HFFc6 (cell line): Measurements from ENCODE around the gene NOTUM. TPM values are rescaled to one million over a fixed set of nuclear protein-coding genes. Genes with fewer than 3 reads are reported as not detected.
"Not testable (repeated sequence)": the region's sequence is repeated elsewhere in the genome, so short reads cannot be mapped to it uniquely, and the experiment has no call there.

Experiments
- DNase-seq: peaks from one replicate; pipeline ENCODE4 v3.0.0-alpha.2; 2018
- H3K27ac Mint-ChIP-seq: 2 replicates; pipeline ENCODE4 v1.8.0; 2020; ENCODE audit warnings: mild to moderate bottlenecking, mixed read lengths
- H3K27me3 Mint-ChIP-seq: 2 replicates; pipeline ENCODE4 v1.8.0; 2021; ENCODE audit warnings: mild to moderate bottlenecking, moderate library complexity, mixed read lengths; ENCODE audit not compliant: insufficient read depth
- H3K36me3 Mint-ChIP-seq: 2 replicates; pipeline ENCODE4 v1.8.0; 2021; ENCODE audit warnings: low read depth, mixed read lengths
- H3K4me1 Mint-ChIP-seq: 2 replicates; pipeline ENCODE4 v1.8.0; 2020; ENCODE audit warnings: low read depth, mixed read lengths
- H3K4me3 Mint-ChIP-seq: 2 replicates; pipeline ENCODE4 v1.8.0; 2020; ENCODE audit warnings: mild to moderate bottlenecking, moderate library complexity, mixed read lengths
- H3K9me3 Mint-ChIP-seq: 2 replicates; pipeline ENCODE4 v1.8.0; 2020; ENCODE audit warnings: mild to moderate bottlenecking, mixed read lengths
- total RNA-seq, 6 experiments: library from RNA; stranded (reverse); fragmentation: NEBNext Ultra II Directional; extraction: Animal tissue kit (Norgen Biotek cat#: 25700); gene quantifications; 2 replicates in 1 of 6; 3 replicates in 5 of 6; pipeline ENCODE4 v1.2.3, GENCODE V29; 2021
- TF ChIP-seq, protein P1 (sequence below): fragments of 200-600 bp; sonication (generic); IDR thresholded peaks from 2 replicates; pipeline ENCODE4 v1.5.0; 2021; ENCODE audit warnings: antibody characterized with exemption, mild to moderate bottlenecking

NOTUM gene
- total RNA-seq, 6 experiments from 2014 or later = 0.10 to 0.14 TPM; not detected in 4

DNA sequence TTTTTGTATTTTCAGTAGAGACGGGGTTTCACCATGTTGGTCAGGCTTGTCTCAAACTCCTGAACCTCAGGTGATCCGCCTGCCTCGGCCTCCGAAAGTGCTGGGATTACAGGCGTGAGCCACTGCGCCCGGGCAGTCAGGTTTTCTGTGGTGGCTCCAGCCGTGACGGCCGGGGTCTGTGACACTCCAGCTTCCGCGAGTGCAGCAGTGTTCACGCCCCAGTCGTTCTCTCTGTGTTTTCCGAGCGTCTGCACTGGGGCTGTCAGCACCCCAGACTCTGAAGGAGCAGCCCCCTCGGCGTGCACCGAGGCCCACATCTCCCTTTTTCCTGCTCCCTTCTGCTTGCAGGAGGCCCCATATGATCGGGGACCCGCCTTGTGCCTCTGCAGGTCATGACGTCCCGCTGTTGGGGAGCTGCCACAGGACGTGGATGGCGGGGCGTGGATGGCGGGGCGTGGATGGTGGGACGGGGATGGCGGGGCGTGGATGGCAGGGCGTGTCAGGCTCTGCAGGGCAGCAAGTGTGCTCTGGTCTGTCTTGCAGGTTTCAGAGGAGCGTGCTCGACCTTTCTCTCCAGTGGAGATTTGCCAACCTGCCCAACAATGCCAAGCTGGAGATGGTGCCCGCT is 22.1 kb upstream of the NOTUM start:
- peaks cover 4% of the 10 kb centered on the region; the same call in 1 of the 2 replicates for H3K27me3 Mint-ChIP-seq
- peaks cover 27% of the 10 kb centered on the region for H3K36me3 Mint-ChIP-seq
- H3K9me3 Mint-ChIP-seq = no peaks in the 10 kb centered on the region
- no peak for DNase-seq
- H3K4me1 Mint-ChIP-seq = peaks cover 19% of the 10 kb centered on the region
- no peak overlapping the region for H3K27ac Mint-ChIP-seq
- TF ChIP-seq, protein P1, sequence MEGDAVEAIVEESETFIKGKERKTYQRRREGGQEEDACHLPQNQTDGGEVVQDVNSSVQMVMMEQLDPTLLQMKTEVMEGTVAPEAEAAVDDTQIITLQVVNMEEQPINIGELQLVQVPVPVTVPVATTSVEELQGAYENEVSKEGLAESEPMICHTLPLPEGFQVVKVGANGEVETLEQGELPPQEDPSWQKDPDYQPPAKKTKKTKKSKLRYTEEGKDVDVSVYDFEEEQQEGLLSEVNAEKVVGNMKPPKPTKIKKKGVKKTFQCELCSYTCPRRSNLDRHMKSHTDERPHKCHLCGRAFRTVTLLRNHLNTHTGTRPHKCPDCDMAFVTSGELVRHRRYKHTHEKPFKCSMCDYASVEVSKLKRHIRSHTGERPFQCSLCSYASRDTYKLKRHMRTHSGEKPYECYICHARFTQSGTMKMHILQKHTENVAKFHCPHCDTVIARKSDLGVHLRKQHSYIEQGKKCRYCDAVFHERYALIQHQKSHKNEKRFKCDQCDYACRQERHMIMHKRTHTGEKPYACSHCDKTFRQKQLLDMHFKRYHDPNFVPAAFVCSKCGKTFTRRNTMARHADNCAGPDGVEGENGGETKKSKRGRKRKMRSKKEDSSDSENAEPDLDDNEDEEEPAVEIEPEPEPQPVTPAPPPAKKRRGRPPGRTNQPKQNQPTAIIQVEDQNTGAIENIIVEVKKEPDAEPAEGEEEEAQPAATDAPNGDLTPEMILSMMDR = no peak
- no peak overlapping the region for H3K4me3 Mint-ChIP-seq

DNA sequence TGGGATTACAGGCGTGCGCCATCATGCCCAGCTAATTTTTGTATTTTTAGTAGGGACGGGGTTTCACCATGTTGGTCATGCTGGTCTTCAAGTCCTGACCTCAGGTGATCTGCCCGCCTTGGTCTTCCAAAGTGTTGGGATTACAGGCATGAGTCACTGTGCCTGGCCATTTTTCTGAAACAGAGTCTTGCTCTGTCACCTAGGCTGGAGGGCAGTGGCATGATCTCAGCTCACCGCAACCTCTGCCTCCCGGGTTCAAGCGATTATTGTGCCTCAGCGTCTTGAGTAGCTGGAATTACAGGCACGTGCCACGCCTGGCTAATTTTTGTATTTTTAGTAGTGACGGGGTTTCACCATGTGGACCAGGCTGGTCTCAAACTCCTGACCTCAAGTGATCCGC is 20.5 kb upstream of the NOTUM start:
- not testable (repeated sequence) for DNase-seq, H3K27ac Mint-ChIP-seq, H3K9me3 Mint-ChIP-seq, H3K27me3 Mint-ChIP-seq, H3K4me3 Mint-ChIP-seq
- Mint-ChIP-seq H3K4me1 (peaks cover 24% of the 10 kb centered on the region), H3K36me3 (peaks cover 22% of the 10 kb centered on the region)

- no peak for DNase-seq
- Mint-ChIP-seq H3K36me3 (peaks cover 20% of the 10 kb centered on the region), H3K4me1 (peaks cover 27% of the 10 kb centered on the region), H3K27me3 (peaks cover 2% of the 10 kb centered on the region; the same call in 1 of the 2 replicates), H3K9me3 (no peaks in the 10 kb centered on the region), H3K27ac (no peak overlapping the region), H3K4me3 (no peak overlapping the region)
- TF ChIP-seq, protein P1 = no peak
Observed at GRCh38 chr17:81980707-81981343, 19.8 kb upstream of the NOTUM start.

- peaks cover 18% of the 10 kb centered on the region for H3K36me3 Mint-ChIP-seq
- H3K27me3 Mint-ChIP-seq = peaks cover 2% of the 10 kb centered on the region; the same call in 1 of the 2 replicates
- DNase-seq = no peak
- peaks cover under 1% of the 10 kb centered on the region; the same call in 1 of the 2 replicates for H3K9me3 Mint-ChIP-seq
- H3K4me1 Mint-ChIP-seq = peaks cover 27% of the 10 kb centered on the region
- TF ChIP-seq, protein P1 = no peak
- H3K4me3 Mint-ChIP-seq = no peak overlapping the region
- H3K27ac Mint-ChIP-seq = peak overlapping the region; percentile 10; the same call in 1 of the 2 replicates
Observed at GRCh38 chr17:81980122-81980521, 19.1 kb upstream of the NOTUM start.

- H3K4me3 Mint-ChIP-seq = peak overlapping the region; percentile 86
- H3K36me3 Mint-ChIP-seq = peaks cover 15% of the 10 kb centered on the region
- H3K27ac Mint-ChIP-seq = peak overlapping the region; percentile 81
- TF ChIP-seq, protein P1 = no peak
- peaks cover 4% of the 10 kb centered on the region; the same call in 1 of the 2 replicates for H3K9me3 Mint-ChIP-seq
- peaks cover 27% of the 10 kb centered on the region for H3K4me1 Mint-ChIP-seq
- H3K27me3 Mint-ChIP-seq = peaks cover 2% of the 10 kb centered on the region; the same call in 1 of the 2 replicates
- no peak for DNase-seq
Observed at GRCh38 chr17:81978524-81979298, 17.7 kb upstream of the NOTUM start.
